Hepatocyte (in vitro differentiated cells): Measurements from ENCODE around the gene OTUD5.

ENCODE experiments used
- EZH2phosphoT487 ChIP-seq: fragments of 200-600 bp; sonication (generic); IDR thresholded peaks from one replicate; pipeline ENCODE4 v1.6.1; 2018; ENCODE audit warnings: antibody characterized with exemption, mild to moderate bottlenecking, low read depth, moderate library complexity; ENCODE audit not compliant: unreplicated experiment, severe bottlenecking
- TF ChIP-seq, protein P1 (sequence below): fragments of 200-600 bp; sonication (generic); IDR thresholded peaks from 2 replicates; pipeline ENCODE4 v1.5.1; 2016; ENCODE audit warnings: antibody characterized with exemption, mild to moderate bottlenecking; ENCODE audit not compliant: poor library complexity

GRCh38 chrX:48933757-48934156 lies 23.6 kb downstream of the OTUD5 start:
- TF ChIP-seq EZH2phosphoT487 = no peak
- TF ChIP-seq, protein P1, sequence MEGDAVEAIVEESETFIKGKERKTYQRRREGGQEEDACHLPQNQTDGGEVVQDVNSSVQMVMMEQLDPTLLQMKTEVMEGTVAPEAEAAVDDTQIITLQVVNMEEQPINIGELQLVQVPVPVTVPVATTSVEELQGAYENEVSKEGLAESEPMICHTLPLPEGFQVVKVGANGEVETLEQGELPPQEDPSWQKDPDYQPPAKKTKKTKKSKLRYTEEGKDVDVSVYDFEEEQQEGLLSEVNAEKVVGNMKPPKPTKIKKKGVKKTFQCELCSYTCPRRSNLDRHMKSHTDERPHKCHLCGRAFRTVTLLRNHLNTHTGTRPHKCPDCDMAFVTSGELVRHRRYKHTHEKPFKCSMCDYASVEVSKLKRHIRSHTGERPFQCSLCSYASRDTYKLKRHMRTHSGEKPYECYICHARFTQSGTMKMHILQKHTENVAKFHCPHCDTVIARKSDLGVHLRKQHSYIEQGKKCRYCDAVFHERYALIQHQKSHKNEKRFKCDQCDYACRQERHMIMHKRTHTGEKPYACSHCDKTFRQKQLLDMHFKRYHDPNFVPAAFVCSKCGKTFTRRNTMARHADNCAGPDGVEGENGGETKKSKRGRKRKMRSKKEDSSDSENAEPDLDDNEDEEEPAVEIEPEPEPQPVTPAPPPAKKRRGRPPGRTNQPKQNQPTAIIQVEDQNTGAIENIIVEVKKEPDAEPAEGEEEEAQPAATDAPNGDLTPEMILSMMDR = no peak
